ENCODE data around the gene PABPN1L. TPM values are rescaled to one million over a fixed set of nuclear protein-coding genes. Genes with fewer than 3 reads are reported as not detected.

PABPN1L gene
- total RNA-seq, 1 experiment from 2014 or later, result not detected

DNA sequence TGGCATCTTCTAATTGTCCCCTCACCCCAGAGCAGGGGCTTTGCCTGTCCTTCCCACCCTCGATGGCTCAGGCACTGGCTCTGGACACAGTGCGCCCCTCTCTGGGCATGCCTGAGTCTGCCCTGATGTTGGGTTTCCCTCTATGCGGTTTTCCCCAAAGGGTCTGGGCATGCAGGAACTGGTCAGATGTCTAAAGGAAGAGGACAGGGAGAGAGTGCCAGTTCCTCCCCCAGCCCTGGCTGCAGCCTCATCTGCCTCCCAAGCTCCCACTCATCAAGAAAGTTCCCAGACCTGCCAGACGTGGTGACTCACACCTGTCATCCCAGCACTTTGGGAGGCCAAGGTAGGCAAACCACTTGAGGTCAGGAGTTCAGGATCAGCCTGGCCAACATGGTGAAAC, 41.3 kb upstream of the PABPN1L start:
- Mint-ChIP-seq H3K36me3 (ENCODE audit: insufficient read depth, unreplicated experiment) (peaks cover 3% of the 10 kb centered on the region), H3K27ac (ENCODE audit: unreplicated experiment) (no peak overlapping the region), H3K9me3 (ENCODE audit: low read depth, unreplicated experiment) (no peaks in the 10 kb centered on the region), H3K4me3 (ENCODE audit: low read depth, unreplicated experiment) (no peak overlapping the region), H3K27me3 (ENCODE audit: unreplicated experiment) (peaks cover 69% of the 10 kb centered on the region), H3K4me1 (ENCODE audit: low read depth, unreplicated experiment) (peaks cover 8% of the 10 kb centered on the region)
- TF ChIP-seq, protein P1, sequence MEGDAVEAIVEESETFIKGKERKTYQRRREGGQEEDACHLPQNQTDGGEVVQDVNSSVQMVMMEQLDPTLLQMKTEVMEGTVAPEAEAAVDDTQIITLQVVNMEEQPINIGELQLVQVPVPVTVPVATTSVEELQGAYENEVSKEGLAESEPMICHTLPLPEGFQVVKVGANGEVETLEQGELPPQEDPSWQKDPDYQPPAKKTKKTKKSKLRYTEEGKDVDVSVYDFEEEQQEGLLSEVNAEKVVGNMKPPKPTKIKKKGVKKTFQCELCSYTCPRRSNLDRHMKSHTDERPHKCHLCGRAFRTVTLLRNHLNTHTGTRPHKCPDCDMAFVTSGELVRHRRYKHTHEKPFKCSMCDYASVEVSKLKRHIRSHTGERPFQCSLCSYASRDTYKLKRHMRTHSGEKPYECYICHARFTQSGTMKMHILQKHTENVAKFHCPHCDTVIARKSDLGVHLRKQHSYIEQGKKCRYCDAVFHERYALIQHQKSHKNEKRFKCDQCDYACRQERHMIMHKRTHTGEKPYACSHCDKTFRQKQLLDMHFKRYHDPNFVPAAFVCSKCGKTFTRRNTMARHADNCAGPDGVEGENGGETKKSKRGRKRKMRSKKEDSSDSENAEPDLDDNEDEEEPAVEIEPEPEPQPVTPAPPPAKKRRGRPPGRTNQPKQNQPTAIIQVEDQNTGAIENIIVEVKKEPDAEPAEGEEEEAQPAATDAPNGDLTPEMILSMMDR (IDR thresholded peaks at IDR 0.05; ENCODE audit: unreplicated experiment), result no peak
- no TSS peak for BruUV-seq (replicated peaks)
- intact Hi-C loops (cut with micrococcal nuclease; ENCODE audit: unreplicated experiment), result no loop called here
- peak; percentile 35 for DNase-seq
- CTCF ChIA-PET, result interaction anchor here (0.7 kb wide), 1 partner anchor 25 kb away, joined by 3 read pairs; no protein-coding TSS in a partner anchor

GRCh38 chr16:88906535-88907105, 40.2 kb upstream of the PABPN1L start:
- no TSS peak for BruUV-seq (replicated peaks)
- no peak overlapping the region for H3K4me3 Mint-ChIP-seq (ENCODE audit: low read depth, unreplicated experiment)
- intact Hi-C loops (cut with micrococcal nuclease; ENCODE audit: unreplicated experiment), result no loop called here
- H3K4me1 Mint-ChIP-seq (ENCODE audit: low read depth, unreplicated experiment), result peaks cover 8% of the 10 kb centered on the region
- DNase-seq, result no peak
- H3K36me3 Mint-ChIP-seq (ENCODE audit: insufficient read depth, unreplicated experiment), result peaks cover 4% of the 10 kb centered on the region
- no peak overlapping the region for H3K27ac Mint-ChIP-seq (ENCODE audit: unreplicated experiment)
- no peaks in the 10 kb centered on the region for H3K9me3 Mint-ChIP-seq (ENCODE audit: low read depth, unreplicated experiment)
- TF ChIP-seq, protein P1 (IDR thresholded peaks at IDR 0.05; ENCODE audit: unreplicated experiment), result no peak
- CTCF ChIA-PET, result no interaction called here
- peaks cover 69% of the 10 kb centered on the region for H3K27me3 Mint-ChIP-seq (ENCODE audit: unreplicated experiment)

DNA sequence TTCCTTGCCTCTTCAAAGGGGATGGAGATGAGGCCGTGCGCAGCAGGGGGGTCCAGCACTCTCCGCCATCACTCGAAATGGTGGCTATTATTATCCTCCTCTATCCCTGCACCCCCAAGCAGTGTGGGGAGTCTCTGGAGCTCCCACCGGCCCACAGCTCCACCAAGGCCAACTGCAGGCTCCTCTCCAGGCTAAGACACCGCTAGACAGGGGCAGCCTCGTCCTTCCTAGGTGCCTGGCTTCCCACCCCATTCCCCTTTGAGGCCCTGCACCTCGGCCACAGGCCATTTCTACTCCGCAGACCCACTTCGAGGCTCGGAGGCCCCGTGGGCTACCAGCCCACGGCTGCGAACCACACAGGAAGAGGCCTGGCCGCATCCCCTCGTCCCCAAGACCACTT, 39.6 kb upstream of the PABPN1L start:
- H3K36me3 Mint-ChIP-seq (ENCODE audit: insufficient read depth, unreplicated experiment), result peaks cover 4% of the 10 kb centered on the region
- TF ChIP-seq, protein P1 (IDR thresholded peaks at IDR 0.05; ENCODE audit: unreplicated experiment), result no peak
- peaks cover 69% of the 10 kb centered on the region for H3K27me3 Mint-ChIP-seq (ENCODE audit: unreplicated experiment)
- no peak for DNase-seq
- H3K4me1 Mint-ChIP-seq (ENCODE audit: low read depth, unreplicated experiment), result peaks cover 8% of the 10 kb centered on the region
- BruUV-seq (replicated peaks), result no TSS peak
- H3K27ac Mint-ChIP-seq (ENCODE audit: unreplicated experiment), result no peak overlapping the region
- intact Hi-C loops (cut with micrococcal nuclease; ENCODE audit: unreplicated experiment), result no loop called here
- CTCF ChIA-PET, result interaction anchor here (0.7 kb wide), 1 partner anchor 32 kb away, joined by 6 read pairs; no protein-coding TSS in a partner anchor
- no peak overlapping the region for H3K4me3 Mint-ChIP-seq (ENCODE audit: low read depth, unreplicated experiment)
- no peaks in the 10 kb centered on the region for H3K9me3 Mint-ChIP-seq (ENCODE audit: low read depth, unreplicated experiment)

DNA sequence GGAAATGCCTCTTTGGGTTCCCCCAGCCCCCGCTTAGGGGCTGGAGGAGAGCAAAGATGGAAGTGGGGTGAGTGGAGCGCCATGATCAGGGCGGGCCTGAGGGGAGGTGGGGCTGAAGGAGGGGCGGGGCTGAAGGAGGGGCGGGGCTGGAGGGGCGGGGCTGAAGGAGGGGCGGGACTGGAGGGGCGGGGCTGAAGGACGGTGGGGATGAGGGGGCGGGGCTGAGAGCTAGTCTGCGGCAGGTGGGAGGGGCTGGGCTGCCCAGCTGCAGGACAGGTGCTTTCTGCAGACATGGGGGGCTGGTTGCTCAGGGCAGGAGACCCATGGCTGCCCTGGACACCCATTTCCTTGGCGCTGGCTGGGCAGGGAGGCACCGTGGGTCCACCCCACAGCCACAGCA, 39.1 kb upstream of the PABPN1L start:
- Mint-ChIP-seq H3K27me3 (ENCODE audit: unreplicated experiment) (peaks cover 69% of the 10 kb centered on the region), H3K36me3 (ENCODE audit: insufficient read depth, unreplicated experiment) (peaks cover 4% of the 10 kb centered on the region), H3K27ac (ENCODE audit: unreplicated experiment) (no peak overlapping the region), H3K4me1 (ENCODE audit: low read depth, unreplicated experiment) (peaks cover 7% of the 10 kb centered on the region), H3K9me3 (ENCODE audit: low read depth, unreplicated experiment) (no peaks in the 10 kb centered on the region), H3K4me3 (ENCODE audit: low read depth, unreplicated experiment) (no peak overlapping the region)
- CTCF ChIA-PET, result interaction anchor here (0.6 to 0.7 kb wide), 3 partner anchors 32 to 440 kb away, joined by 5 to 6 read pairs (median 5); no protein-coding TSS in a partner anchor
- TF ChIP-seq, protein P1 (IDR thresholded peaks at IDR 0.05; ENCODE audit: unreplicated experiment), result no peak
- no peak for DNase-seq
- intact Hi-C loops (cut with micrococcal nuclease; ENCODE audit: unreplicated experiment), result no loop called here
- no TSS peak for BruUV-seq (replicated peaks)
